ENCODE data around the gene U2AF1L4.

Gene U2AF1L4

DNA sequence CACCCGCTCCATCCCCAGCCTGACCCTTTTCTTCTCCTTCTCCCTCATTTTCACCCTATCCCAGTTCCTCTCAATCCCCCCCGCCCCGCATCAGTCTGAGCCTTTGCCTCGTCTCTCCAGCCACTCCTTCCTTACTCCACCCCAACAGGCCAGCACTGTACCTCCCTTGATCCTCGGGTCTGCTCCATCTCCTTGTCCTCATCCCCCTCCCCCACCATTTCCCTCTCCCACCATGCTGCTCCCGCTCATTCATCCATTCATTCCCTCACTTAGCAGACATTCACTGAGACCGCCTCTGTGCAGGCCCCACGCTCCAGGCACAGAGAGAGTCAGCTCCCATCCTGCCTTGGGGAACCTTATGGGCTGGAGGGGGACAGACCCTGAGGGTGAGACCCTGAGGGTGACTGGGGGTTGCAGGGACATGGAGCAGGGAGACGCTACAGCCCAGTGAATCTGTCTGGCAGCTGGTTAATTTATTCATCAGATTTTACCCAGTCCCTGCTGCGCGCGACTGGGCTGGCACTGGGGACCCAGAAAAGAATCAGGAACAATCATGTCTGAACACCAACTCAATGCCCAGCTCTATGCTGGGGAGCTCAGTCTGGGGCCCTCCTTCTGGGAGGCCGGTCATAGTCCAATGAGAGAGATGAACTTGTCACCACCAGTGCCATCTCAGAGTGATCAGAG is 31.0 kb upstream of the U2AF1L4 start (continued):
- TF ChIP-seq ZNF16 (tag by site-specific recombination; IDR thresholded peaks at IDR 0.05; ENCODE audit: low read depth) (no peak), ZNF777 (tag by site-specific recombination; IDR thresholded peaks at IDR 0.05; ENCODE audit: borderline replicate concordance) (0 out of 2 replicates have a peak, but pooled peaks have one; percentile 23), ZNF292 (tag by site-specific recombination; IDR thresholded peaks at IDR 0.05; ENCODE audit: borderline replicate concordance, low read depth) (no peak), ZNF121 (tag by site-specific recombination; IDR thresholded peaks at IDR 0.05) (no peak; the same call in 1 of the 2 replicates), ZNF449 (tag by site-specific recombination; IDR thresholded peaks at IDR 0.05) (no peak), ZNF174 (tag by site-specific recombination; IDR thresholded peaks at IDR 0.05) (no peak), ZNF664 (tag by site-specific recombination; IDR thresholded peaks at IDR 0.05) (no peak), HOXD13 (CRISPR knock-in tag; IDR thresholded peaks at IDR 0.05; ENCODE audit: borderline replicate concordance) (no peak), ZBTB17 (tag by site-specific recombination; IDR thresholded peaks at IDR 0.05) (0 out of 2 replicates have a peak, but pooled peaks have one; percentile 30)

DNA sequence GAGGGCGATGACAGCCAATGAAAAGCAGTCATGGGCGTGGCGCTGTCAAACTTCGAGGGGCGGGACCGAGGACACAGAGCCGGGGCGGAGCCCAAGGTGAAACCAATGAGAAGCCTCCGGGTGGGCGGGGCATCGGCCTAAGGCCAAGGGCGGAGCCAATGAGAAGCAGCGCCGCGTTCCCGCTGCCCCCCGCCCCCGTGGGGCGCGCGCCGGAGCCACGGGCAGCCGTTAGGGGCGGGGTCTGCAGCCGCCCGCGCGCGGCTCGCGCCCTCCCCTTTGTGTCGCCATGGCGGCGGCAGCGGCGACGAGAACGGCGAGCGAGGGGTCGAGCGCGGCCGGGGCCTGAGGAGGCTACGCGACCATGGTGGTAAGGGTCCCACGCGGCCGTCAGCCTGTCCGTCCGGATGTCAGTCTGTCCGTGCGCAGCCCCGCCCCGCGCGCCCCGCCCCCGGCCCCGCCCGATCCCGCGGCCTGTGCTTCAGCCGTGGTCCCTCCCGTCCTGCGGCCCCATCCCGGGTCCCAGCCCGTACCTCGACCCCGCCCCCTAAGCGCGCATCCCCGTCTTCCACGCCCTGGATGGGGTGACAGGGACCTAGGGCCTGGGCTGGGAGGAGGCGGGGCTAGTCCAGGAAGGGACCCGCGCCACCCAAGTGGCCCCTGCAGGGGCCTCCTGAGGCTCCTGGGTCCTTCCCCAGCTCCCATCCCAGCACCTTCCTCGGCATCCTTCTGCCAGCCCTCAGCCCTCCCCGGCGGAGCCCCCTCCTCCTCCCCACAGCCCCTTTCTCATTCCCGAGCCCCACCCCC is 30.3 kb upstream of the U2AF1L4 start, which contains the start of gene ARHGAP33:
Gene ARHGAP33, plus strand, starts transcription at position 267 of the 804 bp plus-strand sequence. Its CDS starts 95 bp downstream, at position 362.
- peak within 1 kb of the TSS; percentile 48; the same call in 1 of the 2 replicates for H3K27ac ChIP-seq (ENCODE audit: extremely low read depth, low read depth, low read length)
- CTCF ChIA-PET: no interaction called here
- peak; percentile 46; the same call in 1 of the 2 replicates for TF ChIP-seq ZNF76 (tag by site-specific recombination; IDR thresholded peaks at IDR 0.05; ENCODE audit: borderline replicate concordance, low read depth)
- no peak for TF ChIP-seq ZNF830 (tag by site-specific recombination; IDR thresholded peaks at IDR 0.05; ENCODE audit: low read depth)
- TF ChIP-seq ZNF645 (tag by site-specific recombination; IDR thresholded peaks at IDR 0.05): no peak
- TF ChIP-seq, protein P1, sequence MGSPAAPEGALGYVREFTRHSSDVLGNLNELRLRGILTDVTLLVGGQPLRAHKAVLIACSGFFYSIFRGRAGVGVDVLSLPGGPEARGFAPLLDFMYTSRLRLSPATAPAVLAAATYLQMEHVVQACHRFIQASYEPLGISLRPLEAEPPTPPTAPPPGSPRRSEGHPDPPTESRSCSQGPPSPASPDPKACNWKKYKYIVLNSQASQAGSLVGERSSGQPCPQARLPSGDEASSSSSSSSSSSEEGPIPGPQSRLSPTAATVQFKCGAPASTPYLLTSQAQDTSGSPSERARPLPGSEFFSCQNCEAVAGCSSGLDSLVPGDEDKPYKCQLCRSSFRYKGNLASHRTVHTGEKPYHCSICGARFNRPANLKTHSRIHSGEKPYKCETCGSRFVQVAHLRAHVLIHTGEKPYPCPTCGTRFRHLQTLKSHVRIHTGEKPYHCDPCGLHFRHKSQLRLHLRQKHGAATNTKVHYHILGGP (tag by site-specific recombination; IDR thresholded peaks at IDR 0.05): no peak
- TF ChIP-seq ZNF473 (tag by site-specific recombination; IDR thresholded peaks at IDR 0.05): no peak
- TF ChIP-seq ZNF701 (tag by site-specific recombination; IDR thresholded peaks at IDR 0.05): no peak
- TF ChIP-seq ELK4 (IDR thresholded peaks at IDR 0.05; ENCODE audit: borderline replicate concordance, low read depth, low read length): no peak
- no peak for TF ChIP-seq ZNF416 (tag by site-specific recombination; IDR thresholded peaks at IDR 0.05)
- peak; percentile 93 for TF ChIP-seq KLF8 (tag by site-specific recombination; IDR thresholded peaks at IDR 0.05)
- TF ChIP-seq KLF1 (tag by site-specific recombination; IDR thresholded peaks at IDR 0.05): peak; percentile 83
- TF ChIP-seq ZNF571 (tag by site-specific recombination; IDR thresholded peaks at IDR 0.05): no peak
- no peak for TF ChIP-seq OVOL3 (tag by site-specific recombination; IDR thresholded peaks at IDR 0.05)
- TF ChIP-seq PRDM10 (tag by site-specific recombination; IDR thresholded peaks at IDR 0.05): peak; percentile 76
- peak; percentile 96 for TF ChIP-seq SP3 (tag by site-specific recombination; IDR thresholded peaks at IDR 0.05)
- no peak for TF ChIP-seq ZNF548 (tag by site-specific recombination; IDR thresholded peaks at IDR 0.05)
- TF ChIP-seq GLIS2 (tag by site-specific recombination; IDR thresholded peaks at IDR 0.05): peak; percentile 78

More for the DNA sequence above, 30.3 kb upstream of the U2AF1L4 start, which contains the start of gene ARHGAP33:
- Histone ChIP-seq H3K4me1 (ENCODE audit: control insufficient read depth, insufficient read depth, low read length) (peaks cover 24% of the 10 kb centered on the region), H3K9me3 (ENCODE audit: control insufficient read depth, insufficient read depth, low read depth, low read length) (no peaks in the 10 kb centered on the region), H3K4me3 (ENCODE audit: low read depth, low read length) (peak within 1 kb of the TSS; percentile 59), H3K36me3 (ENCODE audit: control insufficient read depth in 2 of 2, insufficient read depth in 1 of 2, low read length in 2 of 2) (peaks cover 22 to 25% of the 10 kb centered on the region in 2 experiments)
- POLR2A ChIA-PET: interaction anchor here (0.9 to 3.8 kb wide), 5 partner anchors 8 to 34 kb away, joined by 3 to 39 read pairs (median 8); partner anchors contain the start of genes IGFLR1, LIN37, PSENEN and U2AF1L4

Data from HEK293 (cell line).